ENCODE data around the gene CAMTA1. TPM values are rescaled to one million over a fixed set of nuclear protein-coding genes. Genes with fewer than 3 reads are reported as not detected.

CAMTA1 gene
- total RNA-seq, 1 experiment from 2014 or later = 82.2 TPM

DNA sequence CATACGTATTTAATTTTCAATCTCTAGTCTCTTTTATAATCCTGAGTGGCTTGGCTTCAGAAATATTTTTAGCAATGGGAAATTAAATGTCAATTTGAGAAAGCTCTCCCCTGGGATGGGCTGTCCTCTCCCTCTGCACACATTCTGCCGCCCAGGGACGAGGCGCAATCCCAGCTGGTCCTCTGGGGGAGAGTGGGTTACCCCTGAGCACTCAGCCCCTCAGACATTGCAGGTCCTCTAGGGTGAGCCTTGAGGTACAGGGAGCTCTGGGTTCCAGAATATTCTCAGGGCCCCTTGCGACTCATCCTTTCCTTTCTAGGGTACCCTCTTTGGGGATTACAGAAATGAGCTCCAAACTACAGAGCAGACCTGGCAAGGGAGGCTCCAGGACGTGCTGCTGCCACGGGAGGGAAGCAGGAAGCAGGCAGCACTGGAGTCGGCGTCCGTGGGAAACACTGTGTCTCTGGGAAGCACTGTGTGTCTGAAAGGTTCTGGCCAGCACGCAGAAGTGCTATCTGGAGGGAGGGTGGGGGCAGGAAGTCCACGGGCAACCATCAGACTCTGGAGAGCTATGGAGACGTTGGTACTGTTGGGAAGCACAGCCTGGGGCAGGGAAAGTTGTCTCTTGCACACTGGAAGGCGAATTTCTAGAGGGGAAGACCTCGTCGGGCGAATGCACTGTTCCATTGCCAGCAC is 642.5 kb downstream of the CAMTA1 start:
- ATAC-seq = 0 out of 2 replicates have a peak, but pooled peaks have one; percentile 24
- Histone ChIP-seq H3K4me3 (ENCODE audit: low read depth in 2 of 2, low read length in 2 of 2) (no peak overlapping the region), H3K9me3 (ENCODE audit: control insufficient read depth, insufficient read depth, low read depth, low read length) (no peaks in the 10 kb centered on the region), H3K27me3 (ENCODE audit: control insufficient read depth, insufficient read depth, low read length) (no peaks in the 10 kb centered on the region), H3K4me1 (ENCODE audit: control insufficient read depth, insufficient read depth, low read length) (no peaks in the 10 kb centered on the region), H3K27ac (ENCODE audit: low read length) (no peak overlapping the region), H3K36me3 (ENCODE audit: control insufficient read depth, insufficient read depth, low read length) (no peaks in the 10 kb centered on the region)
- TF ChIP-seq SIN3A (IDR thresholded peaks at IDR 0.05; ENCODE audit: borderline replicate concordance, insufficient read depth, low read depth, low read length) (no peak), REST (IDR thresholded peaks at IDR 0.05; ENCODE audit: insufficient read depth in 1 of 2, low read depth in 2 of 2, low read length in 1 of 2) (no peak), POLR2AphosphoS5 (IDR thresholded peaks at IDR 0.05; ENCODE audit: low read depth, low read length) (no peak)
- TF ChIP-seq, protein P1, sequence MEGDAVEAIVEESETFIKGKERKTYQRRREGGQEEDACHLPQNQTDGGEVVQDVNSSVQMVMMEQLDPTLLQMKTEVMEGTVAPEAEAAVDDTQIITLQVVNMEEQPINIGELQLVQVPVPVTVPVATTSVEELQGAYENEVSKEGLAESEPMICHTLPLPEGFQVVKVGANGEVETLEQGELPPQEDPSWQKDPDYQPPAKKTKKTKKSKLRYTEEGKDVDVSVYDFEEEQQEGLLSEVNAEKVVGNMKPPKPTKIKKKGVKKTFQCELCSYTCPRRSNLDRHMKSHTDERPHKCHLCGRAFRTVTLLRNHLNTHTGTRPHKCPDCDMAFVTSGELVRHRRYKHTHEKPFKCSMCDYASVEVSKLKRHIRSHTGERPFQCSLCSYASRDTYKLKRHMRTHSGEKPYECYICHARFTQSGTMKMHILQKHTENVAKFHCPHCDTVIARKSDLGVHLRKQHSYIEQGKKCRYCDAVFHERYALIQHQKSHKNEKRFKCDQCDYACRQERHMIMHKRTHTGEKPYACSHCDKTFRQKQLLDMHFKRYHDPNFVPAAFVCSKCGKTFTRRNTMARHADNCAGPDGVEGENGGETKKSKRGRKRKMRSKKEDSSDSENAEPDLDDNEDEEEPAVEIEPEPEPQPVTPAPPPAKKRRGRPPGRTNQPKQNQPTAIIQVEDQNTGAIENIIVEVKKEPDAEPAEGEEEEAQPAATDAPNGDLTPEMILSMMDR (IDR thresholded peaks at IDR 0.05) = no peak
- ChIA-PET CTCF (interaction anchor here (0.5 to 0.6 kb wide), 2 partner anchors 235 to 276 kb away, joined by 3 read pairs; no protein-coding TSS in a partner anchor), POLR2A (no interaction called here)
- no TSS peak for BruUV-seq (replicated peaks)
- in situ Hi-C loops (cut with HindIII; ENCODE audit: low pct_unique_long_range_greater_than_20kb, low sequenced_read_pairs) (no loop called here), intact Hi-C loops (cut with micrococcal nuclease; ENCODE audit: unreplicated experiment) (no loop called here)
- DNase-seq (ENCODE audit: low read depth, low spot score) = no peak

DNA sequence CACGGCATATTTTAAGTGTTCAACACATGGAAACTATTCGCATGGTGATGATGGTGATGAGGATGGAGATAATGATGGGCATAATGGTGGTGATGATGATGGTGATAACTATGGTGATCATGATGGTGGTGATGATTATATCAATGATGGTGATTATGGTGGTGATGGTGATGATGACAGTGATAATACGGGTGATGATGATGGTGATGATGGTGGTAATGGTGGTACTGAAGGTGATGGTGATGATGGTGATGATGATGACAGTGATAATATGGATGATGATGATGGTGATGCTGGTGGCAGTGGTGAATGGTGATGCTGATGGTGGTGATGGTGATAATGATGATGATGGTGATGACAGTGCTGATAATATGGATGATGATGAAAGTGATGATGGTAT is 644.0 kb downstream of the CAMTA1 start:
- DNase-seq (ENCODE audit: low read depth, low spot score) = no peak
- CTCF ChIA-PET = no interaction called here
- Histone ChIP-seq H3K9me3 (ENCODE audit: control insufficient read depth, insufficient read depth, low read depth, low read length) (no peaks in the 10 kb centered on the region), H3K36me3 (ENCODE audit: control insufficient read depth, insufficient read depth, low read length) (no peaks in the 10 kb centered on the region), H3K27me3 (ENCODE audit: control insufficient read depth, insufficient read depth, low read length) (no peaks in the 10 kb centered on the region), H3K4me3 (ENCODE audit: low read depth in 2 of 2, low read length in 2 of 2) (no peak overlapping the region), H3K27ac (ENCODE audit: low read length) (no peak overlapping the region), H3K4me1 (ENCODE audit: control insufficient read depth, insufficient read depth, low read length) (no peaks in the 10 kb centered on the region)
- intact Hi-C loops (cut with micrococcal nuclease; ENCODE audit: unreplicated experiment) = no loop called here
- in situ Hi-C loops (cut with HindIII; ENCODE audit: low pct_unique_long_range_greater_than_20kb, low sequenced_read_pairs) = no loop called here
- BruUV-seq (replicated peaks) = no TSS peak
- ATAC-seq = no peak
- POLR2A ChIA-PET = no interaction called here
- TF ChIP-seq TCF7L2 (IDR thresholded peaks at IDR 0.05; ENCODE audit: low read depth, low read length) (no peak), SIN3A (IDR thresholded peaks at IDR 0.05; ENCODE audit: borderline replicate concordance, insufficient read depth, low read depth, low read length) (no peak), REST (IDR thresholded peaks at IDR 0.05; ENCODE audit: insufficient read depth in 1 of 2, low read depth in 2 of 2, low read length in 1 of 2) (no peak), POLR2AphosphoS5 (IDR thresholded peaks at IDR 0.05; ENCODE audit: low read depth, low read length) (no peak)
- TF ChIP-seq, protein P1 (IDR thresholded peaks at IDR 0.05) = no peak
